Measurements from ENCODE around the gene PRR4.

PRR4 gene, protein sequence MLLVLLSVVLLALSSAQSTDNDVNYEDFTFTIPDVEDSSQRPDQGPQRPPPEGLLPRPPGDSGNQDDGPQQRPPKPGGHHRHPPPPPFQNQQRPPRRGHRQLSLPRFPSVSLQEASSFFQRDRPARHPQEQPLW

DNA sequence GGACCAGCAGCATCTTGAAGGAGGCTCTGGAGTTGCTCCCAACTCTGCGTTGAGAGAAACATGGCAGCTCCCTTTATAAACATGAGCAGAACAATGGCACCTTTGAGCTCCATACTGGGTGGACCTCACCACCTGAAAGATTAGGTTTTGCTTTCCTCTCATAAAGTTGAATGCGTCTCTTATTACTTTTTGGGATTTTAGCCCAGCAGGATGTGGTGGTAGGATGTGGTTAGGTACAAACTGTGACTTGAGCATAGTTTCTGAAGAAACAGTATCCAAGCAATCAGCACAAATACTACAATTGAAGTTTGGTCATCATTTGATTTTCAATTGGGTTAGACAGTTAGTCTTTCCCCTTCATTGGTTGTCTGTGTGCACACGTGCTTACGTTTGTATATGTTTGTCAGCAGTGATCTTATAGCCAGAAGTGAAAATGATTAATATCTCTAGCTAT lies at the start of gene PRR4:
TSS of gene PRR4 (minus strand) at position 51 of the 454 bp plus-strand sequence. CDS start at position 13, 38 bp downstream.
- Histone ChIP-seq H3K27me3 (ENCODE audit: low read depth) (no peaks in the 10 kb centered on the region), H3K4me3 (no peak within 1 kb of the TSS), H3K36me3 (replicated peaks) (no peaks in the 10 kb centered on the region), H3K4me1 (no peaks in the 10 kb centered on the region), H3K9me3 (no peaks in the 10 kb centered on the region)
- in situ Hi-C loops (cut with MboI; ENCODE audit: low sequenced_read_pairs), result no loop called here
- no peak for DNase-seq (ENCODE audit: low spot score in 2 of 2)

DNA sequence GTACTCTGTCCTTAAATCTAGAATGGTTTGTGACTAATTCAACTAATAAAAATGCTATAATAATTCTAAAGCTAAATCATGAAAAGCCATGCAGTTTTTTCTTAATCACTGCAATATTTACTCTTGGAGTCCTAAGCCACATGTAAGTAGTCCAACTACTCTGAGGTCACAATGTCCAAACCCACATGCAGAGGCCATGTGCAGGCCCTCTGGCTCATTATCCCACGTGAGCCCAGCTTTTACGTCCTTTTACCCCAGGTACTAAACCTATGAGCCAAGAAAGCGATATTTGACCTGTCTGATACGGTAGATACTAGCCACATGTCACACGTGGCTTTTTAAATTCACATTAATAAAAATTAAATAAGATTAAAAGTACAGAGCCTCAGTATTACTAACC lies 47.6 kb upstream of the PRR4 start:
- in situ Hi-C loops (cut with MboI; ENCODE audit: low sequenced_read_pairs), result no loop called here
- no peak for DNase-seq (ENCODE audit: low spot score in 2 of 2)
- Histone ChIP-seq H3K4me1 (no peaks in the 10 kb centered on the region), H3K36me3 (replicated peaks) (no peaks in the 10 kb centered on the region), H3K4me3 (no peak overlapping the region), H3K27me3 (ENCODE audit: low read depth) (no peaks in the 10 kb centered on the region), H3K9me3 (no peaks in the 10 kb centered on the region)

DNA sequence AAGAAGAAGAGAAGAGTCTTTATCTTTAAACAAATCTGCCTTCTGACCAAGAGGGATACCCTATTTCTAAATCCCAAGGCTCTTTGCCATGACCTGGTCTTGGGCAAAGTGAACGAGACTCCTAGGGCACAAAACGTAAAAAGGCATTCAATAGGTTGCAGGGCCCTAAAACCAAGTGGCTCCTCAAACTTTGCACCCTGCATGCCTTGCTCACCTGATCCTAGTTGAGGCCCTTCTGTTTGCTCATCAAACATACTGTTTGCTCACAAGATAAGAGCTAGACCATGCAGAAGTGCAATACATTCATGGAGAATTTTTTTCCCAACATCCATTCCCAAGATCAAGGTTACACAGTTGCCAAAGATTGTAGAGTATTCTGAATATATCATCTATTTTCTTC lies 42.7 kb upstream of the PRR4 start:
- H3K27me3 ChIP-seq (ENCODE audit: low read depth), result no peaks in the 10 kb centered on the region
- peaks cover 3% of the 10 kb centered on the region; the same call in 1 of the 2 replicates for H3K4me1 ChIP-seq
- H3K4me3 ChIP-seq, result no peak overlapping the region
- in situ Hi-C loops (cut with MboI; ENCODE audit: low sequenced_read_pairs), result no loop called here
- no peaks in the 10 kb centered on the region for H3K9me3 ChIP-seq
- no peaks in the 10 kb centered on the region for H3K36me3 ChIP-seq (replicated peaks)
- no peak for DNase-seq (ENCODE audit: low spot score in 2 of 2)

DNA sequence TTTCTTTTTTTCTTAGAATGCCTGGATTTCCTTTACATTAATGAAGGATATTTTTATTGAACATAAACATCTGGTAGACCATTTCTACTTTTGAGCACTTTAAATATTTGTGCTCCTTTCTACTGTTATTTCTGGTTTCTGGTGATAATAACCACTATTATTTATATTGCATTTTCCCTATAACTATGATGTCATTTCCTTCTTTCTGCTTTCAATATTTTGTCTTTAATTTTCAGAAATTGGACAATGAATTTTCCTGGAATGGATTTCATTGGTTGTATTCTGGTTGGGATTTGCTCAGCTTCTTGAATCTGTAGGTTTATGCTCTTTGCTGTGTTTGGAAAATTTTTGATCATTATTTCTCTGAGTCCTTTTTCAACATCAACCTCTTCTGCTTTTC lies 40.0 kb upstream of the PRR4 start:
- Histone ChIP-seq H3K36me3 (replicated peaks) (no peaks in the 10 kb centered on the region), H3K4me1 (peaks cover 3% of the 10 kb centered on the region; the same call in 1 of the 2 replicates), H3K9me3 (no peaks in the 10 kb centered on the region), H3K4me3 (no peak overlapping the region), H3K27me3 (ENCODE audit: low read depth) (no peaks in the 10 kb centered on the region)
- in situ Hi-C loops (cut with MboI; ENCODE audit: low sequenced_read_pairs), result no loop called here
- no peak for DNase-seq (ENCODE audit: low spot score in 2 of 2)

DNA sequence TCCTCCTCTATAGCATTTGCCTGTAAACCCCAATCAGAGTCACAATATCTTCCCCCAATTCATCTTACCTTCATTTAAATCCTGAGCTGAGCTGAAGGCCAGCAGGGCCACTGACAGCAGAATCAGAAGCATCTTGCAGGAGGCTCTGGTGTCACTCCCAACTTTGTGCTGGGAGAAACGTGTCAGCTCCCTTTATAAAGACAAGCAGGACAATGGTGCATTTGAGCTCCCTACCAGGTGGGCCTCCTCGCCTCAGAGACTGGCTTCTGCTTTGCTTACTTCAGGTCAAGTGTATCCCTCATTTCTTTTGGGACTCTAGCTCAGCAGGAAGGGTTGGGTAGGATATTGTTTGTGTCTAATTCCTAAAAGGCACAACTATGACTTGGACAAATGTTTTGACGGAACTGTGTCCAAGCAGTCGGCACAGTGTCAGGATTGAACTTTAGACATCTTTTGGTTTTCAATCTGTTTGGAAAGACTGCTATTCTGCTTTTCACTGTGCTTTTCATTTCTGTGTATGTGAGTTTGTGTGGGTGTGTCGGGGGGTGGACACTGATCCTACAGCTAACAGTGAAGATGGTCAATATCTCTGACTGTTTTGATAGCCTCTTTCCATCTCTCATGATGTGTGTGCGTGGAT lies 34.9 kb upstream of the PRR4 start, which contains the start of gene PRH1:
TSS of gene PRH1 (minus strand) at position 170 of the 640 bp plus-strand sequence. CDS start at position 132, 38 bp downstream.
- H3K9me3 ChIP-seq, result no peaks in the 10 kb centered on the region
- H3K27me3 ChIP-seq (ENCODE audit: low read depth), result no peaks in the 10 kb centered on the region
- no peak within 1 kb of the TSS for H3K4me3 ChIP-seq
- in situ Hi-C loops (cut with MboI; ENCODE audit: low sequenced_read_pairs), result no loop called here
- H3K36me3 ChIP-seq (replicated peaks), result no peaks in the 10 kb centered on the region
- no peak for DNase-seq (ENCODE audit: low spot score in 2 of 2)
- peaks cover 3% of the 10 kb centered on the region; the same call in 1 of the 2 replicates for H3K4me1 ChIP-seq

DNA sequence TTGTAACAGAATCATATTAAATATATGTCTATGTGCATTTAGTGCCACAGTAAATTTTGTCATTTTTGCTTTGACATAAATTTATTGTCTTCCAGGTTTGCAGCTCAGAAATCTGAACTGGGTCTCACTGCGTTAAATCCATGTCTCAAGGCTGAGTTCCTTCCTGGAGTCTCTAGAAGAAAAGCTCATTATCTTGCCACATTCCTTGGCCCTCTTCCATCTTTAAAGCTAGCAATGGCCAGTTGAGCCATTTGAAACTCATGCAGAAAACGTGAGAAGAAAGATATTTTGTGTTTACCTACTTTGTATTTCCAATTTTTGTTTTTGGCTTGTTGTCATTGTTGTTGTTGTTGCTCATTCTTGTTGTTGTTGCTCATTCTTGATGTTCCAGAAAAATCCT lies 24.1 kb upstream of the PRR4 start:
- Histone ChIP-seq H3K4me1 (no peaks in the 10 kb centered on the region; the same call in 1 of the 2 replicates), H3K27me3 (ENCODE audit: low read depth) (no peaks in the 10 kb centered on the region), H3K4me3 (no peak overlapping the region), H3K9me3 (no peaks in the 10 kb centered on the region), H3K36me3 (replicated peaks) (no peaks in the 10 kb centered on the region)
- in situ Hi-C loops (cut with MboI; ENCODE audit: low sequenced_read_pairs), result no loop called here
- DNase-seq (ENCODE audit: low spot score in 2 of 2), result no peak

DNA sequence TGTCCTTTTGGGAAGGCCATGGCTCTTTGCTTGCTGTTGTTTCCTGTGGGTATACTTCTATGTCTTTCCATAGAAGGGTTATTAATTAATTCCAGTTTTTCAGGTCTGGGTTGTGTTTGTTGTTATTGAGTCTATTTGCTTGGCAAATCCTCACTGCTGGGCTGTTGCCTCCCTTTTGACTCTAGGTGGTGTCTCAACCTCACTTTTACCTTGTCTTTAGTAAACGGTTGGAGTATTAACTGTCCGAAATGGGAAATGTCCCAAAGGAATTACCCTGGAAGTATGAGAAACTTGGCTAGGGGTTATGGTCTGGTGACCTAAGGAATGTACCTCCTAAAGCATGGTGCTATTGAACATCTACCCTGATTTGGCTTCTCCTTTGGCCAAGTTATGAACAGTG lies 18.1 kb upstream of the PRR4 start:
- in situ Hi-C loops (cut with MboI; ENCODE audit: low sequenced_read_pairs), result no loop called here
- H3K4me3 ChIP-seq, result no peak overlapping the region
- H3K36me3 ChIP-seq (replicated peaks), result no peaks in the 10 kb centered on the region

DNA sequence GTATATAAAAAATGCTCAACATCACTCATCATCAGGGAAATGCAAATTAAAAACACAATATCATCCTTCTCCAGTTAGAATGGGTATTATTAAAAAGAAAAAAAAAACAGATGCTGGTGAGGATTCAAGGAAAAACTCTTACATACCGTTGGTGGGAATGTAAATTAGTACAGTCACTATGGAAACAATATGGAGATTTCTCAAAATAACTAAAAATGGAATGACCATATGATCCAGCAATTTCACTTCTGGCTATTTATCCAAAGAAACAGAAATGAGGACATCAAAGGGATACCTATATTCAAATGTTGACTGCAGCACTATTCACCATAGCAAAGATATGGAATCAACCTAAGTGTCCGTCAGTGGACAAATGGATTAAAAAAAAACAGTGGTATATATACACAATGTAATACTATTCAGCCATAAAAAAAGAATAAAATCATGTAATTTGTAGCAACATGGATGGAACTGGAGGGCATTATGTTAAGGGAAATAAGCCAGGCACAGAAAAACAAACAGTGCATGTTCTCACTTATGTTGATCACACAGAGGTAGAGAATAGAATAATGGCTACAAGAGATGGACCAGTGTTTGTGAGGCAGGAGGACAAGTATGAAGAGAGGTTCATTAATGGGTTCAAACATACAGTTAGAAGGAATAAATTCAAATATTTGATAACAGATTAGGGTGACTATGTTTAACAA lies 14.4 kb upstream of the PRR4 start:
- no peaks in the 10 kb centered on the region for H3K27me3 ChIP-seq (ENCODE audit: low read depth)
- no peak overlapping the region for H3K4me3 ChIP-seq
- no peak for DNase-seq (ENCODE audit: low spot score in 2 of 2)
- H3K36me3 ChIP-seq (replicated peaks), result no peaks in the 10 kb centered on the region
- in situ Hi-C loops (cut with MboI; ENCODE audit: low sequenced_read_pairs), result no loop called here
- no peaks in the 10 kb centered on the region for H3K9me3 ChIP-seq
- H3K4me1 ChIP-seq, result no peaks in the 10 kb centered on the region

More for the DNA sequence above, 18.1 kb upstream of the PRR4 start:
- Histone ChIP-seq H3K9me3 (no peaks in the 10 kb centered on the region), H3K27me3 (ENCODE audit: low read depth) (no peaks in the 10 kb centered on the region), H3K4me1 (no peaks in the 10 kb centered on the region)
- no peak for DNase-seq (ENCODE audit: low spot score in 2 of 2)

DNA sequence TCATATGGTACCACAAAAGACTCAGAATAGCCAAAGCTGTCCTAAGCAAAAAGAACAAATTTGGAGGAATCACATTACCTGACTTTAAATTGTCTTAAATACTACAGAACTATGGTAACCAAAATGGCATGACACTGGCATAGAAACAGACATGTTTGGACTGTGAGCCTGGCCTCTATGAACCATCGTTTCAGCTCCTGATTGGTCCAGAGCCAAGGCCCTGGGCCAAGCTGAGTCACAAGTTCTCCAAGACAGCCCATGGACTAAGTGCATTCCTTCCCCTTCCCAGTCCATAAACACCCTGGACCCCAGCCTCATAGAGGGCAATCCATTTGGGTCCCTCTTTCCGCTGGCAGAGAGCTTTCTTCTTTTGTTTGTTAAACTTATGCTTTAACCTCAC lies 12.1 kb upstream of the PRR4 start:
- no peak for DNase-seq (ENCODE audit: low spot score in 2 of 2)
- no peaks in the 10 kb centered on the region for H3K4me1 ChIP-seq
- no peaks in the 10 kb centered on the region for H3K36me3 ChIP-seq (replicated peaks)
- peaks cover 2% of the 10 kb centered on the region for H3K9me3 ChIP-seq
- H3K27me3 ChIP-seq (ENCODE audit: low read depth), result no peaks in the 10 kb centered on the region
- no peak overlapping the region for H3K4me3 ChIP-seq
- in situ Hi-C loops (cut with MboI; ENCODE audit: low sequenced_read_pairs), result no loop called here

DNA sequence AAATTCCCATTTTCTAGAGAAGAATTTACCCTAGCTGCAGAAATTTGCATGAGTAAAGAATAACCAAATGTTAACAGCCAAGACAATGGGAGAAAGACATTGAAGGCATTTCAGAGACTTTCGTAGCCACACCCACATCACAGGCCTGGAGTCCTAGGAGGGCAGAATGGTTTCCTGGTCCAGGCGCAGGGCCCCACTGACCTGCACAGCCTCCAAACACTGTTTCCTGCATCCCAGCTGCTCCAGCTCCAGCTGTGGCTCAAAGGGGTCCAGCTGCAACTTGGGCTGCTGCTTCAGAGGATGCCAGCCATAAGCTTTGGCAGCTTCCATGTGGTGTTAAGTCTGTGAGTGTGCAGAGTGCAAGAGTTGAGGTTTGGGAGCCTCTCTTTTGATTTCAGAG lies 6.5 kb upstream of the PRR4 start:
- Histone ChIP-seq H3K4me3 (no peak overlapping the region), H3K9me3 (peaks cover 6% of the 10 kb centered on the region), H3K27me3 (ENCODE audit: low read depth) (no peaks in the 10 kb centered on the region), H3K36me3 (replicated peaks) (no peaks in the 10 kb centered on the region), H3K4me1 (no peaks in the 10 kb centered on the region)
- in situ Hi-C loops (cut with MboI; ENCODE audit: low sequenced_read_pairs), result no loop called here
- DNase-seq (ENCODE audit: low spot score in 2 of 2), result no peak

DNA sequence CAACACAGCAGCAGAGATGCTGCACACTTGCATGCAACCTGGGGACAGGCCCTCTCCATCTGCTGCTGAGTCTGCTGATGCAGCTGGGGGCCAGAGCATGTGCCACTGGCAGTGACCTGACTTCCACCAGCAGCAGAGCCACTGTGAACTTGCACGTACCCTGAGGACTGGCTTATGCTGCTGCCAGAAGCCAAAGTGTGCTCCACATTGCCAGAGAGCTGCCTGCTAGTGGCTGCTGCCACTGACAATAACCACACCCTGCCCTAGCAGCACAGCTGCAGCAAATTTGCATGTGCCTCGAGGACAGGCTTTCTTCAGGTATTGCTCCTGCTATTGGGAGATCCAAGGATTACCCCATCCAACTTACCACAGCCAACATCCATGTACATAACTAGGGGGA lies 4.5 kb upstream of the PRR4 start:
- Histone ChIP-seq H3K9me3 (peaks cover 6% of the 10 kb centered on the region), H3K4me1 (no peaks in the 10 kb centered on the region), H3K27me3 (ENCODE audit: low read depth) (no peaks in the 10 kb centered on the region), H3K36me3 (replicated peaks) (no peaks in the 10 kb centered on the region), H3K4me3 (no peak overlapping the region)
- DNase-seq (ENCODE audit: low spot score in 2 of 2), result no peak
- in situ Hi-C loops (cut with MboI; ENCODE audit: low sequenced_read_pairs), result no loop called here

DNA sequence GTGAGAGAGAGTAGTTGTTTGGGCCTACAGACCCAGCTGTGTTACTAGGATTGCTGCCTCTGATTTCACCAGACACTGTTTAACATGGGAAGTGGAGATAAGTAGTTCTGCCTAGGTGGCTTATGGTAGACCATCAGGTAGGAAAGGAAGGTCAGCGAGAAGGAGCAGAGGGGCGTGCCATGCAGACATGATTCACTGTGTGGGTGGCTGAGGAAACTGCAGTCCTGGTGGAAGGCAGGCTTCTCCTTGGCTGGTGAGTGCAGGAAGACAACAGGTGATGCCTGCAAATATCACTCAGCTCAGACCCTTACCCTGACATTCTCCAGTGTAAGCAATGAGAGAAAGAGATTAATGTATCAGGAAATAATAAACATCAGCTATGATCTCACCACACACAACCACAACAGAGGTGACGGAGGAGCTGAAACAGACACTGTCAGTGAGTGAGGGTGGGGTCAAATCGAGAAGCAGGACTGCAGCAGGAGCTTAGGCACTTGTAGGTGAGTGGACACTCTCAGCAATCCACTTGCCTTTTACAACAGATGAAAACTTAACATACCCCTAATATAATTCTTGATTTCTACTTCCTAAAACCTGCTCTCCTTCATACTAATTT lies 2.1 kb upstream of the PRR4 start:
- in situ Hi-C loops (cut with MboI; ENCODE audit: low sequenced_read_pairs), result no loop called here
- Histone ChIP-seq H3K9me3 (peaks cover 3% of the 10 kb centered on the region; the same call in 1 of the 2 replicates), H3K4me1 (no peaks in the 10 kb centered on the region), H3K36me3 (replicated peaks) (no peaks in the 10 kb centered on the region), H3K4me3 (no peak overlapping the region), H3K27me3 (ENCODE audit: low read depth) (no peaks in the 10 kb centered on the region)
- no peak for DNase-seq (ENCODE audit: low spot score in 2 of 2)

DNA sequence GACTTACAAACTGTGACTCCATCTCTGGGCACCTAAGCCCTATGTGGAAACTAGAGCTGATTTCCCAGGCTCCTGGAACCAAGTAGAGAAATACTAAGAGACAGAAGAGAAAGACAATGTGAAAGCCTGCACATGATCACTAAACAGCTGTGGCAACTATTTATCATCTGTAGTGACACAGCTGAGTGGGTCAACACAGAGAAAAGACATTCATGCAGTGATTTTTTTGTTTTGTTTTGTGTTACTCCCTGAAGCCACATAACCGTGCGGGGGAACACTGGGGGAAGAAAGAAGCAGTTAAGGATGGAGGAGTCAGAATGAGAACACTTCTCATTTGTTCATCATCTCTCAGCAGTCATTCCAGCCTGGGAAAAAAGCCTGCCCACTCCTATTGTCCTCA lies 1.5 kb downstream of the PRR4 start:
- in situ Hi-C loops (cut with MboI; ENCODE audit: low sequenced_read_pairs), result no loop called here
- DNase-seq (ENCODE audit: low spot score in 2 of 2), result no peak
- no peaks in the 10 kb centered on the region for H3K27me3 ChIP-seq (ENCODE audit: low read depth)

DNA sequence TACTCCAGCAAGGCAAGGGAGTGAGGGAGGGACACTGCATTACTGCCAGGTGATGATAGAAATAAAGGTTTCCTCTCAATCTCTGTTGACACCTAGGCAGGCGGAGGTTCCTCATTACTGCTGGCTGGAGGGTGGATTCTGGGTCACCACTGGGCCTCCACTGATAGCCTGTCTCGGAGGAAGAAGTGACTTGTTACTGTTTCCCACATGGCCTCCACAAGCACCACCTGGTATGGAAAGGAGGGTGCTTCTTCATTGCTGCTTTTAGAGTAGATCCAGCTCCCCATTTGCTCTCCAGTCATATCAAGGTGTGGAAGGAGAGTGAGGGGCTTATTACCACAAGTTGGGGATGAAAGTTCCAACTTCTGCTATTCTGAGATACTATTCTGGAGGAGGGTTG lies 6.4 kb downstream of the PRR4 start:
- no peaks in the 10 kb centered on the region for H3K27me3 ChIP-seq (ENCODE audit: low read depth)
- no peaks in the 10 kb centered on the region for H3K9me3 ChIP-seq
- in situ Hi-C loops (cut with MboI; ENCODE audit: low sequenced_read_pairs), result no loop called here
- no peak for DNase-seq (ENCODE audit: low spot score in 2 of 2)
- H3K4me1 ChIP-seq, result peaks cover 9% of the 10 kb centered on the region
- H3K36me3 ChIP-seq (replicated peaks), result no peaks in the 10 kb centered on the region
- no peak overlapping the region for H3K4me3 ChIP-seq

More for the DNA sequence above, 1.5 kb downstream of the PRR4 start:
- Histone ChIP-seq H3K9me3 (no peaks in the 10 kb centered on the region), H3K36me3 (replicated peaks) (no peaks in the 10 kb centered on the region), H3K4me1 (no peaks in the 10 kb centered on the region), H3K4me3 (no peak overlapping the region)
